Stimulated activated CD8-positive, alpha-beta memory T cell treated with anti-CD3 and anti-CD28 coated beads, Interleukin-7, amount 100 ng/mL, for 4 hours (primary cell): ENCODE measurements around the gene BORCS8.
"Not testable (repeated sequence)": the region's sequence is repeated elsewhere in the genome, so short reads cannot be mapped to it uniquely, and the experiment has no call there.

Experiments used
- DNase-seq, 2 donors: peaks; one replicate each; pipeline ENCODE4 v3.0.0-alpha.2; 2020; ENCODE audit warnings: low read depth in 2 of 2

BORCS8 gene

GRCh38 chr19:19181488-19181998 is 10.4 kb downstream of the BORCS8 start:
- no peak for DNase-seq

- no peak for DNase-seq
Observed at GRCh38 chr19:19179548-19180441, 12.2 kb downstream of the BORCS8 start.

- DNase-seq = no peak
Observed at GRCh38 chr19:19176950-19177349, 15.0 kb downstream of the BORCS8 start.

- not testable (repeated sequence) for DNase-seq
Observed at GRCh38 chr19:19173243-19173642, 18.7 kb downstream of the BORCS8 start.

- no peak for DNase-seq
Observed at GRCh38 chr19:19171821-19172532, 20.0 kb downstream of the BORCS8 start.

GRCh38 chr19:19170873-19171672 is 20.9 kb downstream of the BORCS8 start:
- DNase-seq = no peak

- DNase-seq = peak; percentile 59
Observed at GRCh38 chr19:19170053-19170872, 21.7 kb downstream of the BORCS8 start, which contains the start of gene MEF2B. TSS of gene MEF2B (minus strand) at chr19:19170263. CDS start at chr19:19150735, 19,528 bp downstream.

- DNase-seq = no peak
Observed at GRCh38 chr19:19169236-19170052, 22.5 kb downstream of the BORCS8 start.

- DNase-seq = no peak
Observed at GRCh38 chr19:19167612-19168011, 24.3 kb downstream of the BORCS8 start.

GRCh38 chr19:19165396-19165795 is 26.6 kb downstream of the BORCS8 start:
- no peak for DNase-seq

- DNase-seq = no peak
Observed at GRCh38 chr19:19162495-19162894, 29.5 kb downstream of the BORCS8 start.

GRCh38 chr19:19160461-19161035 is 31.4 kb downstream of the BORCS8 start:
- no peak for DNase-seq

- DNase-seq = no peak
Observed at GRCh38 chr19:19159534-19159933, 32.4 kb downstream of the BORCS8 start.

- DNase-seq = no peak
Observed at GRCh38 chr19:19157808-19158207, 34.1 kb downstream of the BORCS8 start.

- no peak for DNase-seq
Observed at GRCh38 chr19:19155495-19156219, 36.3 kb downstream of the BORCS8 start.

- DNase-seq = no peak
Observed at GRCh38 chr19:19154768-19155494, 37.0 kb downstream of the BORCS8 start.

GRCh38 chr19:19152668-19153384 is 39.1 kb downstream of the BORCS8 start:
- DNase-seq = no peak

GRCh38 chr19:19151418-19151817 is 40.5 kb downstream of the BORCS8 start:
- DNase-seq = no peak
